HepG2 (cell line): ENCODE results near the gene CDYL. TPM values are rescaled to one million over a fixed set of nuclear protein-coding genes. Genes with fewer than 3 reads are reported as not detected.

Source experiments
- ATAC-seq: fragments of 200-7000 bp; cut with Tn5 transposase; 3 replicates; pipeline ENCODE4 v1.9.1; 2020; ENCODE audit warnings: mild to moderate bottlenecking, moderate library complexity
- BruUV-seq: library from RNA; stranded (reverse); fragments of 400-500 nt; replicated peaks from 2 replicates; lab custom pipeline; 2021; lab: Mats Ljungman, UMichigan
- CTCF ChIA-PET: fragments of 300-600 bp; formaldehyde crosslinking; extraction: SDS; loops from one replicate; lab custom pipeline; 2021; ENCODE audit warnings: low total read pairs, inconsistent platforms, low intra/inter-chr PET ratio; lab: Yijun Ruan, JAX
- POLR2A ChIA-PET: fragments of 350-600 bp; sonication (Branson Sonifier 250); formaldehyde crosslinking; loops from one replicate; lab custom pipeline; 2020; ENCODE audit warnings: antibody characterized with exemption, inconsistent platforms; lab: Yijun Ruan, JAX
- DNase-seq: peaks from one replicate; pipeline ENCODE4 v3.0.0-alpha.2; 2015; ENCODE audit warnings: low spot score
- FAIRE-seq: peaks from 3 replicates; lab custom pipeline; 2011; peaks lifted over from hg19 to GRCh38; lab: Jason Lieb, UNC
- H2AFZ ChIP-seq: one replicate; pipeline ENCODE4 v1.6.1; 2011; ENCODE audit warnings: low read length, inconsistent platforms
- H3K27ac ChIP-seq: fragments of 300-600 bp; 3 replicates; pipeline ENCODE4 v1.8.0; 2011; ENCODE audit warnings: mixed run types, mild to moderate bottlenecking, mixed read lengths, low read length, inconsistent platforms; ENCODE audit not compliant: insufficient read depth; ENCODE audit errors: extremely low read length
- H3K27me3 ChIP-seq, 2 experiments: fragments of 200-600 bp in 1 of 2; 2 replicates in 1 of 2; 3 replicates in 1 of 2; pipeline versions ENCODE4 v1.6.0 to v1.8.0; 2011; ENCODE audit warnings: low read length in 2 of 2, mild to moderate bottlenecking in 2 of 2, moderate library complexity in 2 of 2, inconsistent platforms in 1 of 2; ENCODE audit not compliant: insufficient read depth in 2 of 2, control insufficient read depth in 1 of 2
- H3K36me3 ChIP-seq, 2 experiments: fragments of 200-600 bp in 1 of 2; replicated peaks in 1 of 2; 2 replicates in 1 of 2; 3 replicates in 1 of 2; pipeline versions ENCODE4 v1.5.1 to v1.8.0; 2011; ENCODE audit warnings: low read length in 2 of 2, inconsistent platforms in 1 of 2; ENCODE audit not compliant: insufficient read depth in 2 of 2, control insufficient read depth in 1 of 2
- H3K4me1 ChIP-seq: 2 replicates; pipeline ENCODE4 v1.5.1; 2012; ENCODE audit warnings: low read length, inconsistent platforms; ENCODE audit not compliant: insufficient read depth
- H3K4me2 ChIP-seq: 2 replicates; pipeline ENCODE4 v1.6.0; 2011; ENCODE audit warnings: low read depth, low read length, inconsistent platforms
- H3K4me3 ChIP-seq, 3 experiments: fragments of 200-600 bp in 1 of 3; sonication (generic), shearing (Covaris generic) in 1 of 3; replicated peaks in 1 of 3; 2 replicates each; pipeline ENCODE4 v1.5.1; 2011 to 2016; ENCODE audit warnings: low read length in 3 of 3, inconsistent platforms in 2 of 3, low read depth in 2 of 3, mild to moderate bottlenecking in 2 of 3, control low read depth in 1 of 3, mixed read lengths in 1 of 3; ENCODE audit not compliant: insufficient read depth in 1 of 3
- H3K79me2 ChIP-seq: one replicate; pipeline ENCODE4 v1.6.1; 2011; ENCODE audit warnings: low read length, inconsistent platforms; ENCODE audit not compliant: insufficient read depth
- H3K9ac ChIP-seq: 2 replicates; pipeline ENCODE4 v1.6.0; 2011; ENCODE audit warnings: mild to moderate bottlenecking, low read depth, low read length, inconsistent platforms; ENCODE audit not compliant: insufficient read depth
- H3K9me3 ChIP-seq: 2 replicates; pipeline ENCODE4 v1.5.1; 2012; ENCODE audit warnings: mild to moderate bottlenecking, low read length
- H4K20me1 ChIP-seq: 2 replicates; pipeline ENCODE4 v1.6.0; 2011; ENCODE audit warnings: inconsistent platforms, mild to moderate bottlenecking, low read length, moderate library complexity; ENCODE audit not compliant: insufficient read depth
- BRCA1 ChIP-seq: sonication (generic); formaldehyde crosslinking; IDR thresholded peaks from 2 replicates; pipeline ENCODE4 v1.4.0; 2020; ENCODE audit warnings: missing genetic modification reagents
- ETV5 ChIP-seq: IDR thresholded peaks from 2 replicates; pipeline ENCODE4 v1.6.1; 2018; ENCODE audit warnings: missing biosample characterization, missing genetic modification reagents, inconsistent platforms, borderline replicate concordance
- KMT2A ChIP-seq: sonication (generic); formaldehyde crosslinking; IDR thresholded peaks from 2 replicates; pipeline ENCODE4 v1.4.0; 2020; ENCODE audit warnings: missing genetic modification reagents
- PRMT3 ChIP-seq: sonication (generic); formaldehyde crosslinking; IDR thresholded peaks from 2 replicates; pipeline ENCODE4 v1.8.1; 2022; ENCODE audit warnings: low read depth, mild to moderate bottlenecking, moderate library complexity, missing genetic modification reagents, borderline replicate concordance
- PRPF4 ChIP-seq: fragments of 200-400 bp; formaldehyde crosslinking; IDR thresholded peaks from 2 replicates; pipeline ENCODE4 v1.6.1; 2016; ENCODE audit warnings: low read length, low read depth; ENCODE audit not compliant: poor library complexity, severe bottlenecking
- PTBP1 ChIP-seq: fragments of 200-400 bp; formaldehyde crosslinking; IDR thresholded peaks from 2 replicates; pipeline ENCODE4 v1.6.1; 2018; ENCODE audit warnings: low read length, low read depth; ENCODE audit not compliant: poor library complexity, severe bottlenecking
- ZFP36L2 ChIP-seq: sonication (generic); formaldehyde crosslinking; IDR thresholded peaks from 2 replicates; pipeline ENCODE4 v1.4.0; 2020; ENCODE audit warnings: missing genetic modification reagents
- ZNF326 ChIP-seq: sonication (generic); formaldehyde crosslinking; IDR thresholded peaks from 2 replicates; pipeline ENCODE4 v1.4.0; 2020; ENCODE audit warnings: missing genetic modification reagents, borderline replicate concordance
- ZNF644 ChIP-seq: IDR thresholded peaks from 2 replicates; pipeline ENCODE4 v1.6.1; 2016; ENCODE audit warnings: low read depth
- ZNF670 ChIP-seq: sonication (generic); formaldehyde crosslinking; IDR thresholded peaks from 2 replicates; pipeline ENCODE4 v1.8.0; 2022; ENCODE audit warnings: mild to moderate bottlenecking, missing genetic modification reagents, borderline replicate concordance
- ZNF772 ChIP-seq: sonication (generic); formaldehyde crosslinking; IDR thresholded peaks from 2 replicates; pipeline ENCODE4 v1.5.0; 2020; ENCODE audit warnings: mild to moderate bottlenecking, missing genetic modification reagents
- ZSCAN21 ChIP-seq: sonication (generic); formaldehyde crosslinking; IDR thresholded peaks from 2 replicates; pipeline ENCODE4 v1.8.0; 2022; ENCODE audit warnings: mild to moderate bottlenecking, missing genetic modification reagents, moderate library complexity, borderline replicate concordance
- WGBS: methylation state at CpG from one replicate; pipeline ENCODE4 v1.1.6; 2017; ENCODE audit warnings: low lambda C conversion rate; 5-methylcytosine and 5-hydroxymethylcytosine counted together
- in situ Hi-C: cut with HindIII; loops from 2 replicates; pipeline ENCODE4 v1.10.0; 2017; ENCODE audit warnings: low pct_unique_long_range_greater_than_20kb; ENCODE audit not compliant: extremely low pct_ligation_motif_present
- intact Hi-C: fragments of 100-400 bp; cut with micrococcal nuclease; formaldehyde crosslinking; loops from one replicate; pipeline ENCODE4 v1.10.0; 2022; ENCODE audit not compliant: unreplicated experiment
- polyA plus RNA-seq, 8 experiments: library from polyadenylated mRNA; depleted of rRNA in 3 of 8; stranded (reverse) in 7 of 8; unstranded in 1 of 8; fragments of >200 nt; fragmentation: Illumina TruSeq in 4 of 8; extraction: Trizol in 4 of 8; gene quantifications; 2 replicates each; pipeline versions ENCODE4 v1.2.1 to v1.2.3, GENCODE V29; 2011 to 2016; ENCODE audit warnings: low read depth in 4 of 8, missing spikeins in 1 of 8, mixed read lengths in 1 of 8; ENCODE audit not compliant: insufficient read depth in 1 of 8
- total RNA-seq, 5 experiments: library from RNA; depleted of rRNA; stranded (reverse); fragments of >200 nt; fragmentation: Illumina TruSeq; extraction: Trizol; gene quantifications; 2 replicates each; pipeline ENCODE4 v1.2.3, GENCODE V29; 2016; ENCODE audit warnings: low read depth in 1 of 5
- TF ChIP-seq, protein P1 (sequence below): IDR thresholded peaks from 2 replicates; pipeline ENCODE4 v1.6.1; 2016; ENCODE audit warnings: missing compliant biosample characterization, missing genetic modification reagents, borderline replicate concordance
- TF ChIP-seq, protein P2 (sequence below): sonication (generic); formaldehyde crosslinking; IDR thresholded peaks from 2 replicates; pipeline ENCODE4 v1.4.0; 2020; ENCODE audit warnings: missing genetic modification reagents
- TF ChIP-seq, protein P3 (sequence below): sonication (generic); formaldehyde crosslinking; IDR thresholded peaks from 2 replicates; pipeline ENCODE4 v1.4.0; 2020; ENCODE audit warnings: missing genetic modification reagents
- TF ChIP-seq, protein P4 (sequence below): sonication (generic); formaldehyde crosslinking; IDR thresholded peaks from 2 replicates; pipeline ENCODE4 v1.5.0; 2020; ENCODE audit warnings: missing genetic modification reagents, mild to moderate bottlenecking, borderline replicate concordance
- TF ChIP-seq, protein P5 (sequence below): sonication (generic); formaldehyde crosslinking; IDR thresholded peaks from 2 replicates; pipeline ENCODE4 v1.9.0; 2021; ENCODE audit warnings: missing genetic modification reagents, mild to moderate bottlenecking, borderline replicate concordance

The CDYL gene
- total and polyA plus RNA-seq, 2 of the 13 experiments (the other 11 are each of a cell fraction or from before 2014, with no cell fraction given) = 22.8 to 105 TPM

DNA sequence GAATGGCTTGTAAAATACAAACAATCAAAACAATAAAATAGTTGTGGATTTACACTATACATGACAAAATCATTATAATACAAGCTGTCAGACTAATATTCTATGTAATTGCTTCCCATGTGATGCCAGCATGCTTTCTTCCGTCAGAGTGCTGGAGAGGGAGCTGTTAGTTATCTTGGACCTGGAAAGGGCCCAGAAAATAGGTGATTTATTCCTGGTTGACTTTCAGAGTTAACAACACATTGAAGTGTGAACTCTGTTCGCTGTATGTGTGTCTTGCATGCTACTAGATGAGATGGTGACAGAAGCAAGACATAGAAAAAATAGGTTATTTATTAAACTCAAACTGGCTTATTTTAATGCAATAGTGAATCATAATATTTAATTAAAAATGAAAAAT is 70.2 kb downstream of the CDYL start:
- H3K36me3 ChIP-seq = no peaks in the 10 kb centered on the region
- no peak overlapping the region for H2AFZ ChIP-seq
- H3K79me2 ChIP-seq = peaks cover 42% of the 10 kb centered on the region
- in situ Hi-C loops (no loop called here), intact Hi-C loops (loop anchor here (5.0 kb wide), 2 partner anchors 119 to 199 kb away; no protein-coding TSS in a partner anchor)
- H3K4me1 ChIP-seq = peaks cover 7% of the 10 kb centered on the region
- H3K4me2 ChIP-seq = no peak overlapping the region
- POLR2A ChIA-PET = no interaction called here
- H3K9me3 ChIP-seq = peaks cover 16% of the 10 kb centered on the region; the same call in 1 of the 2 replicates
- ATAC-seq = no peak
- H3K27ac ChIP-seq = no peak overlapping the region
- no peak for FAIRE-seq
- 94% methylated on average over 2 of the region's 2 CpGs for WGBS
- CTCF ChIA-PET = no interaction called here
- no peak overlapping the region for H3K4me3 ChIP-seq
- H4K20me1 ChIP-seq = peaks cover 16% of the 10 kb centered on the region; the same call in 1 of the 2 replicates
- H3K9ac ChIP-seq = no peak overlapping the region
- no peaks in the 10 kb centered on the region for H3K27me3 ChIP-seq
- BruUV-seq = no TSS peak
- TF ChIP-seq, protein P1, sequence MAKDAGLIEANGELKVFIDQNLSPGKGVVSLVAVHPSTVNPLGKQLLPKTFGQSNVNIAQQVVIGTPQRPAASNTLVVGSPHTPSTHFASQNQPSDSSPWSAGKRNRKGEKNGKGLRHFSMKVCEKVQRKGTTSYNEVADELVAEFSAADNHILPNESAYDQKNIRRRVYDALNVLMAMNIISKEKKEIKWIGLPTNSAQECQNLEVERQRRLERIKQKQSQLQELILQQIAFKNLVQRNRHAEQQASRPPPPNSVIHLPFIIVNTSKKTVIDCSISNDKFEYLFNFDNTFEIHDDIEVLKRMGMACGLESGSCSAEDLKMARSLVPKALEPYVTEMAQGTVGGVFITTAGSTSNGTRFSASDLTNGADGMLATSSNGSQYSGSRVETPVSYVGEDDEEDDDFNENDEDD = no peak
- TF ChIP-seq PRMT3 (CRISPR knock-in tag) (no peak), BRCA1 (no peak), ZNF326 (CRISPR knock-in tag) (no peak), PRPF4 (no peak), KMT2A (CRISPR knock-in tag) (no peak), ZSCAN21 (no peak), ZNF772 (no peak), PTBP1 (no peak), ZFP36L2 (no peak), ZNF670 (CRISPR knock-in tag) (no peak), ZNF644 (no peak), ETV5 (CRISPR knock-in tag) (no peak)
- TF ChIP-seq, protein P2, sequence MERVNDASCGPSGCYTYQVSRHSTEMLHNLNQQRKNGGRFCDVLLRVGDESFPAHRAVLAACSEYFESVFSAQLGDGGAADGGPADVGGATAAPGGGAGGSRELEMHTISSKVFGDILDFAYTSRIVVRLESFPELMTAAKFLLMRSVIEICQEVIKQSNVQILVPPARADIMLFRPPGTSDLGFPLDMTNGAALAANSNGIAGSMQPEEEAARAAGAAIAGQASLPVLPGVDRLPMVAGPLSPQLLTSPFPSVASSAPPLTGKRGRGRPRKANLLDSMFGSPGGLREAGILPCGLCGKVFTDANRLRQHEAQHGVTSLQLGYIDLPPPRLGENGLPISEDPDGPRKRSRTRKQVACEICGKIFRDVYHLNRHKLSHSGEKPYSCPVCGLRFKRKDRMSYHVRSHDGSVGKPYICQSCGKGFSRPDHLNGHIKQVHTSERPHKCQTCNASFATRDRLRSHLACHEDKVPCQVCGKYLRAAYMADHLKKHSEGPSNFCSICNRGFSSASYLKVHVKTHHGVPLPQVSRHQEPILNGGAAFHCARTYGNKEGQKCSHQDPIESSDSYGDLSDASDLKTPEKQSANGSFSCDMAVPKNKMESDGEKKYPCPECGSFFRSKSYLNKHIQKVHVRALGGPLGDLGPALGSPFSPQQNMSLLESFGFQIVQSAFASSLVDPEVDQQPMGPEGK (CRISPR knock-in tag) = no peak
- TF ChIP-seq, protein P3, sequence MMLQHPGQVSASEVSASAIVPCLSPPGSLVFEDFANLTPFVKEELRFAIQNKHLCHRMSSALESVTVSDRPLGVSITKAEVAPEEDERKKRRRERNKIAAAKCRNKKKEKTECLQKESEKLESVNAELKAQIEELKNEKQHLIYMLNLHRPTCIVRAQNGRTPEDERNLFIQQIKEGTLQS (CRISPR knock-in tag) = no peak
- TF ChIP-seq, protein P4, sequence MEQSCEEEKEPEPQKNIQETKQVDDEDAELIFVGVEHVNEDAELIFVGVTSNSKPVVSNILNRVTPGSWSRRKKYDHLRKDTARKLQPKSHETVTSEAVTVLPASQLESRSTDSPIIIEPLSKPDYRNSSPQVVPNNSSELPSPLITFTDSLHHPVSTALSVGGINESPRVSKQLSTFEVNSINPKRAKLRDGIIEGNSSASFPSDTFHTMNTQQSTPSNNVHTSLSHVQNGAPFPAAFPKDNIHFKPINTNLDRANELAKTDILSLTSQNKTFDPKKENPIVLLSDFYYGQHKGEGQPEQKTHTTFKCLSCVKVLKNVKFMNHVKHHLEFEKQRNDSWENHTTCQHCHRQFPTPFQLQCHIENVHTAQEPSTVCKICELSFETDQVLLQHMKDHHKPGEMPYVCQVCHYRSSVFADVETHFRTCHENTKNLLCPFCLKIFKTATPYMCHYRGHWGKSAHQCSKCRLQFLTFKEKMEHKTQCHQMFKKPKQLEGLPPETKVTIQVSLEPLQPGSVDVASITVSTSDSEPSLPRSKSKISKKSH (CRISPR knock-in tag) = no peak
- TF ChIP-seq, protein P5, sequence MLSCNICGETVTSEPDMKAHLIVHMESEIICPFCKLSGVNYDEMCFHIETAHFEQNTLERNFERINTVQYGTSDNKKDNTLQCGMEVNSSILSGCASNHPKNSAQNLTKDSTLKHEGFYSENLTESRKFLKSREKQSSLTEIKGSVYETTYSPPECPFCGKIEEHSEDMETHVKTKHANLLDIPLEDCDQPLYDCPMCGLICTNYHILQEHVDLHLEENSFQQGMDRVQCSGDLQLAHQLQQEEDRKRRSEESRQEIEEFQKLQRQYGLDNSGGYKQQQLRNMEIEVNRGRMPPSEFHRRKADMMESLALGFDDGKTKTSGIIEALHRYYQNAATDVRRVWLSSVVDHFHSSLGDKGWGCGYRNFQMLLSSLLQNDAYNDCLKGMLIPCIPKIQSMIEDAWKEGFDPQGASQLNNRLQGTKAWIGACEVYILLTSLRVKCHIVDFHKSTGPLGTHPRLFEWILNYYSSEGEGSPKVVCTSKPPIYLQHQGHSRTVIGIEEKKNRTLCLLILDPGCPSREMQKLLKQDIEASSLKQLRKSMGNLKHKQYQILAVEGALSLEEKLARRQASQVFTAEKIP (CRISPR knock-in tag) = no peak
- no peak for DNase-seq
